Measurements from ENCODE around the gene PHACTR1.

PHACTR1 gene

GRCh38 chr6:13334953-13335352 lies 618.4 kb downstream of the PHACTR1 start:
- no peak for DNase-seq

DNA sequence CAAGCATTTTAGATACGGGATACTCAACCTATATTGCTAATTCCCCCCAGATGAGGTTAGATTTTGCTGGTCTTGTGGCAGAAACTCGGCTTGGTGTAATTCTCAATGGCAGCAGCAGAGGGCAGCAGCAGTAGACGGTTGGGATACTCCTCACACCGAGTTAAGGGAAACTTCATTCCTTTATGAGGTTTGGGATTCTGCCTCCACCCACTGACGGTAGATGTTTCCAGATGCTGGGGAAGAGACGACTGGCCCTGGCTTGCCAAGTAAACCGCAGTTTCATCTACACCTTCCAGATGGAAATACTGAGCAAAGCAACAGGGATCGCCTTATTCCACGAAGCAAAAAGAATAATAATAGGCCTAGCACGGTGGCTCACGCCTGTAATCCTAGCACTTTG lies 620.0 kb downstream of the PHACTR1 start:
- DNase-seq, result peak; percentile 68

DNA sequence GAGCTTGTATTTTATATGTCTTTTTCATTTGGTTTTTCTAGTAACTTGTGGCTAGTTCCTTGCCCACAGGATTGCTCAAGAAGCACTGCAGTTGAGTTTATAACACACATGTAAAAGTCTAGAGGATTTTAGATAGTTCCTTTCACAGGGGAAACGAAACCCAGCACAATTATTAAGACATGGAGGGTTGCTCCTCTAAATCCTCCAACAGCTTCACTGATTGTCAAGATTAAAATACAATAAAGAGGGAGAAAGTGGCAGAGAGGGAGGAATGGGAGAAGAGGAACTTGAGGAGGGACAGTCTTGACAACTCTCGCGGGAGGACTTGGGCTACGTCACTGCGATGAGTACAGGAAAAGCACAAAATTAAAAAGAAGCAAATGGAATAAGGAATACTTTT lies 621.5 kb downstream of the PHACTR1 start:
- no peak for DNase-seq

Measured in DMS 273 treated with DMSO at 0.1 percent for 48 hours (cell line).